Neural cell (in vitro differentiated cells): ENCODE measurements around the gene PLXNA2. TPM values are rescaled to one million over a fixed set of nuclear protein-coding genes. Genes with fewer than 3 reads are reported as not detected.

ENCODE experiments used
- H2AFZ ChIP-seq: fragments of 200-600, 300-800 bp; sonication (generic), shearing (Covaris generic); 2 replicates; pipeline ENCODE4 v1.6.0; 2014; ENCODE audit warnings: low read depth, mild to moderate bottlenecking, antibody characterized with exemption, low read length, moderate library complexity
- H3F3A ChIP-seq: fragments of 200-600 bp; shearing (Covaris generic); 2 replicates; pipeline ENCODE4 v1.6.1; 2016; ENCODE audit warnings: mild to moderate bottlenecking, moderate library complexity, mixed read lengths, antibody characterized with exemption, low read length; ENCODE audit not compliant: insufficient read depth, poor library complexity, severe bottlenecking
- H3K27ac ChIP-seq: fragments of 200-600, 300-800 bp; sonication (generic), shearing (Covaris generic); 2 replicates; pipeline ENCODE4 v1.5.1; 2014; ENCODE audit warnings: mild to moderate bottlenecking, low read length, moderate library complexity
- H3K27me3 ChIP-seq: fragments of 300-800, 200-600 bp; sonication (generic), shearing (Covaris generic); 2 replicates; pipeline ENCODE4 v1.6.0; 2014; ENCODE audit warnings: mild to moderate bottlenecking, low read depth, low read length, moderate library complexity; ENCODE audit not compliant: insufficient read depth
- H3K36me3 ChIP-seq: fragments of 300-800, 200-600 bp; sonication (generic), shearing (Covaris generic); 2 replicates; pipeline ENCODE4 v1.5.1; 2014; ENCODE audit warnings: mild to moderate bottlenecking, antibody characterized with exemption, low read length, moderate library complexity; ENCODE audit not compliant: insufficient read depth
- H3K4me2 ChIP-seq: fragments of 300-800, 200-600 bp; sonication (generic), shearing (Covaris generic); 2 replicates; pipeline ENCODE4 v1.6.0; 2014; ENCODE audit warnings: mild to moderate bottlenecking, low read length
- H3K4me3 ChIP-seq: fragments of 300-800, 200-600 bp; sonication (generic), shearing (Covaris generic); 2 replicates; pipeline ENCODE4 v1.5.1; 2014; ENCODE audit warnings: mild to moderate bottlenecking, low read length, moderate library complexity
- H3K79me2 ChIP-seq: fragments of 200-600 bp; shearing (Covaris generic); replicated peaks from 2 replicates; pipeline ENCODE4 v1.6.0; 2014; ENCODE audit warnings: mild to moderate bottlenecking, low read length, moderate library complexity; ENCODE audit not compliant: insufficient read depth
- H3K9ac ChIP-seq: fragments of 300-800, 200-600 bp; sonication (generic), shearing (Covaris generic); 2 replicates; pipeline ENCODE4 v1.6.1; 2016; ENCODE audit warnings: mild to moderate bottlenecking, low read length, mixed read lengths
- H3K9me2 ChIP-seq: fragments of 200-600 bp; shearing (Covaris generic); 2 replicates; pipeline ENCODE4 v1.6.1; 2016; ENCODE audit warnings: mild to moderate bottlenecking, low read length, mixed read lengths; ENCODE audit not compliant: insufficient read depth
- H3K9me3 ChIP-seq: fragments of 200-600, 300-800 bp; sonication (generic), shearing (Covaris generic); 2 replicates; pipeline ENCODE4 v1.6.1; 2016; ENCODE audit warnings: mild to moderate bottlenecking, mixed run types, low read length, moderate library complexity, mixed read lengths
- H4K20me1 ChIP-seq: fragments of 200-600 bp; shearing (Covaris generic); 2 replicates; pipeline ENCODE4 v1.6.1; 2016; ENCODE audit warnings: mild to moderate bottlenecking, mixed run types; ENCODE audit not compliant: insufficient read depth
- CTCF ChIP-seq: fragments of 450-650 bp; IDR thresholded peaks from 2 replicates; pipeline ENCODE4 v1.5.1; 2014; ENCODE audit warnings: antibody characterized with exemption, mild to moderate bottlenecking, moderate library complexity; ENCODE audit not compliant: poor library complexity, severe bottlenecking
- EP300 ChIP-seq: fragments of 450-650 bp; conservative IDR thresholded peaks from 2 replicates; pipeline ENCODE4 v1.6.1; 2014; ENCODE audit warnings: antibody characterized with exemption, mild to moderate bottlenecking, moderate library complexity; ENCODE audit not compliant: poor library complexity, severe bottlenecking
- EZH2 ChIP-seq: fragments of 200-600, 300-800 bp; shearing (Covaris generic), sonication (generic); IDR thresholded peaks from 2 replicates; pipeline ENCODE4 v1.6.1; 2014; ENCODE audit warnings: antibody characterized with exemption, low read length, borderline replicate concordance, mild to moderate bottlenecking; ENCODE audit not compliant: insufficient read depth, poor library complexity, severe bottlenecking
- MXI1 ChIP-seq: fragments of 450-650 bp; conservative IDR thresholded peaks from 2 replicates; pipeline ENCODE4 v1.6.1; 2014; ENCODE audit warnings: antibody characterized with exemption, mild to moderate bottlenecking; ENCODE audit not compliant: poor library complexity, severe bottlenecking
- POLR2AphosphoS5 ChIP-seq: IDR thresholded peaks from 2 replicates; pipeline ENCODE4 v1.6.1; 2012
- RAD21 ChIP-seq: fragments of 450-650 bp; conservative IDR thresholded peaks from 2 replicates; pipeline ENCODE4 v1.6.1; 2014; ENCODE audit warnings: antibody characterized with exemption, mild to moderate bottlenecking, moderate library complexity
- REST ChIP-seq: IDR thresholded peaks from 2 replicates; pipeline ENCODE4 v1.6.1; 2012; ENCODE audit warnings: borderline replicate concordance
- SMC3 ChIP-seq: fragments of 450-650 bp; conservative IDR thresholded peaks from 2 replicates; pipeline ENCODE4 v1.6.1; 2014; ENCODE audit warnings: antibody characterized with exemption, mild to moderate bottlenecking, moderate library complexity; ENCODE audit not compliant: poor library complexity
- TAF1 ChIP-seq: IDR thresholded peaks from 2 replicates; pipeline ENCODE4 v1.6.1; 2012; ENCODE audit warnings: low read depth
- polyA plus RNA-seq: library from polyadenylated mRNA; depleted of rRNA; stranded (reverse); fragments of >200 nt; gene quantifications from 2 replicates; pipeline ENCODE4 v1.2.3, GENCODE V29; 2014

Gene PLXNA2
- polyA plus RNA-seq, 1 donor from 2014 or later: 30.6 TPM

- no peak overlapping the region for H2AFZ ChIP-seq
- no peaks in the 10 kb centered on the region for H3K79me2 ChIP-seq
- no peak overlapping the region for H3K27ac ChIP-seq
- no peak overlapping the region for H3K4me2 ChIP-seq
- no peaks in the 10 kb centered on the region for H3K9me2 ChIP-seq
- no peaks in the 10 kb centered on the region for H3K27me3 ChIP-seq
- H3K36me3 ChIP-seq: no peaks in the 10 kb centered on the region
- H3K9ac ChIP-seq: no peak overlapping the region
- TF ChIP-seq MXI1: no peak
- no peak for TF ChIP-seq EZH2
- no peak for TF ChIP-seq RAD21
- no peak for TF ChIP-seq POLR2AphosphoS5
- TF ChIP-seq TAF1: no peak
- no peak for TF ChIP-seq SMC3
- TF ChIP-seq CTCF: no peak
- no peak for TF ChIP-seq EP300
- TF ChIP-seq REST: no peak
- H3K4me3 ChIP-seq: no peak overlapping the region
- peaks cover 8% of the 10 kb centered on the region for H3F3A ChIP-seq
- H3K9me3 ChIP-seq: no peaks in the 10 kb centered on the region
- H4K20me1 ChIP-seq: no peaks in the 10 kb centered on the region
These were observed 28.1 kb upstream of the PLXNA2 start for GRCh38 chr1:208272311-208272710.

- no peaks in the 10 kb centered on the region for H3K79me2 ChIP-seq
- H3K9me2 ChIP-seq: no peaks in the 10 kb centered on the region
- no peak overlapping the region for H3K9ac ChIP-seq
- no peak overlapping the region for H3K4me3 ChIP-seq
- no peaks in the 10 kb centered on the region for H3K27me3 ChIP-seq
- H2AFZ ChIP-seq: no peak overlapping the region
- no peaks in the 10 kb centered on the region for H3K36me3 ChIP-seq
- H3F3A ChIP-seq: peaks cover 13% of the 10 kb centered on the region
- TF ChIP-seq EZH2 (no peak), POLR2AphosphoS5 (no peak), TAF1 (no peak), RAD21 (no peak), SMC3 (no peak), REST (no peak), CTCF (no peak), MXI1 (no peak), EP300 (no peak)
- no peaks in the 10 kb centered on the region for H4K20me1 ChIP-seq
- H3K4me2 ChIP-seq: no peak overlapping the region
- no peaks in the 10 kb centered on the region for H3K9me3 ChIP-seq
- no peak overlapping the region for H3K27ac ChIP-seq
These were observed 27.1 kb upstream of the PLXNA2 start for GRCh38 chr1:208271236-208271635.
